AG04450 (cell line): ENCODE data around the gene SOS2. TPM values are rescaled to one million over a fixed set of nuclear protein-coding genes. Genes with fewer than 3 reads are reported as not detected.
"Not testable (repeated sequence)": the region's sequence is repeated elsewhere in the genome, so short reads cannot be mapped to it uniquely, and the experiment has no call there.

Source experiments
- CTCF ChIA-PET: fragments of 300-600, 350-600 bp; formaldehyde crosslinking; extraction: SDS; loops from one replicate; lab custom pipeline; 2022; ENCODE audit warnings: antibody characterized with exemption, inconsistent platforms; lab: Charles Lee
- POLR2A ChIA-PET: fragments of 350-600 bp; formaldehyde crosslinking; extraction: SDS; loops from one replicate; lab custom pipeline; 2021; ENCODE audit warnings: antibody characterized with exemption, inconsistent platforms; lab: Yijun Ruan, JAX
- DNase-seq: peaks from one replicate; pipeline ENCODE4 v3.0.0-alpha.2; 2011; ENCODE audit warnings: low read depth, low spot score
- H3K27ac ChIP-seq: one replicate; pipeline ENCODE4 v1.5.1; 2012; ENCODE audit warnings: low read depth, low read length, control low read depth
- H3K27me3 ChIP-seq: one replicate; pipeline ENCODE4 v1.6.0; 2012; ENCODE audit warnings: low read length; ENCODE audit not compliant: control insufficient read depth, insufficient read depth
- H3K4me3 ChIP-seq: 2 replicates; pipeline ENCODE4 v1.5.1; 2011; ENCODE audit warnings: mild to moderate bottlenecking, low read depth, low read length, control low read depth
- H3K9me3 ChIP-seq: 2 replicates; pipeline ENCODE4 v1.5.1; 2012; ENCODE audit warnings: low read length; ENCODE audit not compliant: control insufficient read depth, insufficient read depth
- polyA plus RNA-seq: library from polyadenylated mRNA; depleted of rRNA; stranded (reverse); fragments of >200 nt; gene quantifications from 2 replicates; pipeline ENCODE4 v1.2.3, GENCODE V29; 2011
- TF ChIP-seq, protein P1 (sequence below): IDR thresholded peaks from 2 replicates; pipeline ENCODE4 v1.5.1; 2011; ENCODE audit warnings: low read depth, low read length, control low read depth, inconsistent platforms

Gene SOS2
- polyA plus RNA-seq, 1 experiment, result 17.8 TPM

DNA sequence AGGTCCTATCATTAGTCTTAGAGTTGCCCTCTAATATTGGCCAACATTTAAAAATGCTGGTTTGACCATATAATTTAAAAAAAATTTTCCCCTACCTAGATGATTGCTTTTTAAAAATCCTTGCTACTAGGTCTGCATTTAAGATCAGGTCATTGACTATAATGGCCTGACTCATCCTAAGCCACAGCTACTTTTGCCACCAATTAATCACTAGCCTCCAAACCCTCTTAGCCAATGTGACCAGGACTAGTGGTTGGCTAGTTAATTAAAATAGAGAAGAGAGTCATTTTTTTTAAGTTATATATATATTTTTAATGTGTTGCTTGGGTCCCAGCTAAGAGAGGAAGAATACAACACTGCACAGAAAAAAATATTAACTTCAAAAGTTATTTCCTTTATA lies 57.5 kb downstream of the SOS2 start:
- no peaks in the 10 kb centered on the region for H3K27me3 ChIP-seq
- DNase-seq, result no peak
- POLR2A ChIA-PET, result interaction anchor here (1.2 kb wide), 1 partner anchor 602 kb away, joined by 4 read pairs; no protein-coding TSS in a partner anchor
- H3K9me3 ChIP-seq, result no peaks in the 10 kb centered on the region
- H3K27ac ChIP-seq, result no peak overlapping the region
- H3K4me3 ChIP-seq, result no peak overlapping the region
- CTCF ChIA-PET, result interaction anchor here (0.5 kb wide), 1 partner anchor 1066 kb away, joined by 3 read pairs; the partner anchor contains the start of gene TMX1
- TF ChIP-seq, protein P1, sequence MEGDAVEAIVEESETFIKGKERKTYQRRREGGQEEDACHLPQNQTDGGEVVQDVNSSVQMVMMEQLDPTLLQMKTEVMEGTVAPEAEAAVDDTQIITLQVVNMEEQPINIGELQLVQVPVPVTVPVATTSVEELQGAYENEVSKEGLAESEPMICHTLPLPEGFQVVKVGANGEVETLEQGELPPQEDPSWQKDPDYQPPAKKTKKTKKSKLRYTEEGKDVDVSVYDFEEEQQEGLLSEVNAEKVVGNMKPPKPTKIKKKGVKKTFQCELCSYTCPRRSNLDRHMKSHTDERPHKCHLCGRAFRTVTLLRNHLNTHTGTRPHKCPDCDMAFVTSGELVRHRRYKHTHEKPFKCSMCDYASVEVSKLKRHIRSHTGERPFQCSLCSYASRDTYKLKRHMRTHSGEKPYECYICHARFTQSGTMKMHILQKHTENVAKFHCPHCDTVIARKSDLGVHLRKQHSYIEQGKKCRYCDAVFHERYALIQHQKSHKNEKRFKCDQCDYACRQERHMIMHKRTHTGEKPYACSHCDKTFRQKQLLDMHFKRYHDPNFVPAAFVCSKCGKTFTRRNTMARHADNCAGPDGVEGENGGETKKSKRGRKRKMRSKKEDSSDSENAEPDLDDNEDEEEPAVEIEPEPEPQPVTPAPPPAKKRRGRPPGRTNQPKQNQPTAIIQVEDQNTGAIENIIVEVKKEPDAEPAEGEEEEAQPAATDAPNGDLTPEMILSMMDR, result no peak

DNA sequence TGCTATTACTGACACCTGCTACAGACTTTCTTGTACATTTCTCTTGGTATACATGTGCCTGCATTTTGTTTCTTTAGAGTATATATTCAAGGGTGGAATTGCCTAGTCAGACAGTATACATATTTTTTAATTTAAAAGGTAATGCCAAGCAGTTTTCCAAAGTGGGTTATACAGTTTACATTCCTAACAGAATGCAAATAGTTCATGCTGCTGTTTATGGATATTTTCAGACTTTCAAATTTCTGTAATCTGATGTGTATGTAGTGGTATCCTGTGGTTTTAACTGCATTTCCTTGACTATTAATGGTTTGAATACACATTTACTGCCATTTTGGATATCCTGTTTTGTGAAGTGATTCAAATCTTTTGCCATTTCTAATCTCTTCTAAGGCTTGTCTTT lies 59.5 kb downstream of the SOS2 start:
- TF ChIP-seq, protein P1, result no peak
- ChIA-PET POLR2A (no interaction called here), CTCF (no interaction called here)

DNA sequence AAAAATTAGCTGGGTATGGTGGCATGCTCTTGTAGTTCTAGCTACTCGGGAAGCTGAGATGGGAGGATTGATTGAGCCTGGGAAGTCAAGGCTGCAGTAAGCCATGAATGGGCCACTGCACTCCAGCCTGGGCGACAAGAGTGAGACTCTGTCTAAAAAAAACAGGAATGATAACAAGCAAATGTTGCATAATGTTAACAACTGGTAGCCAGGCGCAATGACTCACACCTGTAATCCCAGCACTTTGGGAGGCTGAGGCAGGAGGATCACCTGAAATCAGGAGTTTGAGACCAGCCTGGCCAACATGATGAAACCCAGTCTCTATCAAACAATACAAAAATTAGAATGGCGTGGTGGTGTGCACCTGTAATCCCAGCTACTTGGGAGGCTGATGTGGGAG lies 64.0 kb downstream of the SOS2 start:
- H3K9me3 ChIP-seq, DNase-seq, H3K27me3 ChIP-seq, H3K27ac ChIP-seq, POLR2A ChIA-PET, H3K4me3 ChIP-seq: not testable (repeated sequence)
- CTCF ChIA-PET, result interaction anchor here (0.6 kb wide), 1 partner anchor 607 kb away, joined by 4 read pairs; no protein-coding TSS in a partner anchor

More for the DNA sequence above, 59.5 kb downstream of the SOS2 start:
- H3K27me3 ChIP-seq, result no peaks in the 10 kb centered on the region
- H3K9me3 ChIP-seq, result no peaks in the 10 kb centered on the region
- no peak overlapping the region for H3K27ac ChIP-seq
- no peak for DNase-seq
- no peak overlapping the region for H3K4me3 ChIP-seq

DNA sequence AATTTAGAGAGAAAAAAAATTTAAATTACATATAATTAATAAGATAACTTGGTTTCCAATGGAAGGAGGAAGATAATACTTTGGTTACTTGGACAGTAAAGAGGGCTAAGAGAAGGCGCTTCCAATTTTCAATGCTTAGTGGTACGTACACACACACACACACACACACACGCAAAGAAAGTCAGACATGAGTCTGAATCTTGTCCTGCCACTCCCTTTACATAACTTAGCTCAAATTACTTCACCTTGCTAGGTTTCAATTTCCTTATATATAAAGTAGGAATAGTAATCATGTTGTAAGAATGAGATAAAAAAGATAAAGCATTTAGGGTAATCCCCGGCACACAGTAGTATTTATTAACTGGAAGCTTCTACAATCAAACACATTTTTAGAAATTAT lies 75.3 kb downstream of the SOS2 start:
- ChIA-PET CTCF (no interaction called here), POLR2A (no interaction called here)
- Histone ChIP-seq H3K9me3 (no peaks in the 10 kb centered on the region), H3K27me3 (no peaks in the 10 kb centered on the region), H3K4me3 (no peak overlapping the region), H3K27ac (no peak overlapping the region)
- no peak for DNase-seq
- TF ChIP-seq, protein P1, result no peak

DNA sequence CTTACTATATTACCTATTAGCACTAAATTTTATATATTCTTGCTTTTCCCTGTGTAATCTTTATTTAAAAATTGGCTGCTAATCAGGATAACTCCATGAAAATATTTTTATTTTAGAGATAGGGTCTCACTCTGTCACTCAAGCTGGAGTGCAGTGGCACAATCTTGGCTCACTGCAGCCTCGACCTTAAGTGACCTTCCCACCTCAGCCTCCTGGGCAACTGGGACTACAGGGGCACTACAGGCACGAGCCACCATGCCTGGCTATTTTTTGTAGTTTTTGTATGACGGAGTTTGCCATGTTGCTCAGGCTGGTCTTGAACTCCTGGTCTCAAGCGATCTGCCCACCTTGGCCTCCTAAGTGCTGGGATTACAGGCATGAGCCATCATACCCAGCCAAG lies 82.6 kb downstream of the SOS2 start:
- no peak for DNase-seq

More for the DNA sequence above, 82.6 kb downstream of the SOS2 start:
- ChIA-PET POLR2A (interaction anchor here (0.6 kb wide), 1 partner anchor 322 kb away, joined by 11 read pairs; no protein-coding TSS in a partner anchor), CTCF (interaction anchor here (0.6 to 1.2 kb wide), 4 partner anchors 9 to 595 kb away, joined by 3 to 6 read pairs (median 4); no protein-coding TSS in a partner anchor)
- Histone ChIP-seq H3K27ac (no peak overlapping the region), H3K27me3 (no peaks in the 10 kb centered on the region), H3K4me3 (no peak overlapping the region), H3K9me3 (no peaks in the 10 kb centered on the region)
- TF ChIP-seq, protein P1, result no peak
